Astrocyte of the spinal cord (primary cell): ENCODE results near the gene TLR3.
A peak's percentile ranks its signal among the peaks of the same experiment; 100 is the strongest.

ENCODE experiments used
- DNase-seq: peaks from one replicate; pipeline ENCODE4 v3.0.0; 2011; ENCODE audit warnings: low read depth, low spot score
- H3K4me3 ChIP-seq: 2 replicates; pipeline ENCODE4 v1.5.1; 2011; ENCODE audit warnings: low read depth, mild to moderate bottlenecking, low read length, moderate library complexity
- CTCF ChIP-seq: IDR thresholded peaks from 2 replicates; pipeline ENCODE4 v1.5.1; 2012; ENCODE audit warnings: low read depth, mild to moderate bottlenecking, low read length, inconsistent platforms
- in situ Hi-C: cut with HindIII; loops from 2 replicates; pipeline ENCODE4 v1.10.0; 2017; ENCODE audit warnings: low sequenced_read_pairs

TLR3 gene

GRCh38 chr4:186068581-186069348 lies at the start of gene TLR3:
TLR3 (plus strand) TSS chr4:186069156; CDS start chr4:186076620, 7,464 bp downstream.
- TF ChIP-seq CTCF = no peak
- peak; percentile 62 for DNase-seq
- in situ Hi-C loops = no loop called here
- H3K4me3 ChIP-seq = peak within 1 kb of the TSS; percentile 50

GRCh38 chr4:186019269-186019668 lies 49.7 kb upstream of the TLR3 start:
- in situ Hi-C loops = no loop called here
- TF ChIP-seq CTCF = no peak
- no peak overlapping the region for H3K4me3 ChIP-seq

GRCh38 chr4:186020106-186020792 lies 48.7 kb upstream of the TLR3 start:
- no peak for TF ChIP-seq CTCF
- no peak overlapping the region for H3K4me3 ChIP-seq
- in situ Hi-C loops = no loop called here
- no peak for DNase-seq

More at GRCh38 chr4:186019269-186019668, 49.7 kb upstream of the TLR3 start:
- no peak for DNase-seq

- DNase-seq = no peak
- no peak for TF ChIP-seq CTCF
- in situ Hi-C loops = no loop called here
- H3K4me3 ChIP-seq = no peak overlapping the region
These were observed 48.1 kb upstream of the TLR3 start for GRCh38 chr4:186020793-186021407.

- peak; percentile 95 for TF ChIP-seq CTCF
- peak; percentile 71 for DNase-seq
- no peak overlapping the region for H3K4me3 ChIP-seq
- in situ Hi-C loops = no loop called here
These were observed 47.3 kb upstream of the TLR3 start for GRCh38 chr4:186021461-186022167.

- no peak for DNase-seq
- TF ChIP-seq CTCF = no peak
- in situ Hi-C loops = no loop called here
- H3K4me3 ChIP-seq = no peak overlapping the region
These were observed 45.0 kb upstream of the TLR3 start for GRCh38 chr4:186023975-186024374.
